GM19468 (cell line): ENCODE data around the gene PROK1.
A peak's percentile ranks its signal among the peaks of the same experiment; 100 is the strongest.
"Not testable (repeated sequence)": the region's sequence is repeated elsewhere in the genome, so short reads cannot be mapped to it uniquely, and the experiment has no call there.

Experiments used
- ATAC-seq: cut with Tn5 transposase; IDR thresholded peaks from one replicate; pipeline ENCODE4 v1.9.1; 2021; ENCODE audit warnings: mild to moderate bottlenecking, moderate library complexity, moderate number of reproducible peaks; ENCODE audit not compliant: unreplicated experiment; ENCODE audit errors: extremely low read depth

The PROK1 gene, protein sequence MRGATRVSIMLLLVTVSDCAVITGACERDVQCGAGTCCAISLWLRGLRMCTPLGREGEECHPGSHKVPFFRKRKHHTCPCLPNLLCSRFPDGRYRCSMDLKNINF

DNA sequence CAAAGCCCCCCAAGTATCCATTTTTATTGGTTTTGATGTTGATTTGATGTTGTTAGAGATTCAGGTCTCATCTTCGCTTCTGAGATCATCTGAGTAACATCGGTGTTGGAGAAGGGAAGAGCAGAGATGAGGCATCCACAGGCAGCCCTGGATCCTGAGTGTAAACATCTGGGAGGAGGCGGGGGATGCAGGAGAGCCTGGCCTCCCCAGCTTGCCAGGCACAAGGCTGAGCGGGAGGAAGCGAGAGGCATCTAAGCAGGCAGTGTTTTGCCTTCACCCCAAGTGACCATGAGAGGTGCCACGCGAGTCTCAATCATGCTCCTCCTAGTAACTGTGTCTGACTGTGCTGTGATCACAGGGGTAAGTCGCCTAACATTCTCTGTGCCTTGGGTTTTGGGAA lies at the start of gene PROK1:
TSS of gene PROK1 (plus strand) at position 221 of the 400 bp plus-strand sequence. CDS start at position 289, 68 bp downstream.
- ATAC-seq = no peak

DNA sequence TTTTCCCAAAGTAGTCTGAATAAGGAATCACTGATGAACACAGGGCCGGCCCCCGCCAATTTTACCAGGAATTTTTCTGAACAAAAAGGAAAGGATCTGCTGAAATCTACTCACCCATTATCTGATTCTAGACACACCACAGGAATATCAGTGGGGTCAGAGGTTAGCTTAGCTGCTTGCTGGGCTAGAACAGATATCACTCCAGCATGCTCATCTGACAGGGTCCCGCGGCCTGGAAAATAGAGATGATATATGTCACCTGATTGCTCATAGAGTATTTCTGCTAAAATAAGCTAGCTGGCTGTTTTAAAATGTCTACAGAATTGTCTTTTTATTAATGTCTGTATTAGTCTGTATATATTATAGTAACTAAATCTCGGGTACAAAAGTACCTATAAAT lies 47.1 kb upstream of the PROK1 start:
- no peak for ATAC-seq

DNA sequence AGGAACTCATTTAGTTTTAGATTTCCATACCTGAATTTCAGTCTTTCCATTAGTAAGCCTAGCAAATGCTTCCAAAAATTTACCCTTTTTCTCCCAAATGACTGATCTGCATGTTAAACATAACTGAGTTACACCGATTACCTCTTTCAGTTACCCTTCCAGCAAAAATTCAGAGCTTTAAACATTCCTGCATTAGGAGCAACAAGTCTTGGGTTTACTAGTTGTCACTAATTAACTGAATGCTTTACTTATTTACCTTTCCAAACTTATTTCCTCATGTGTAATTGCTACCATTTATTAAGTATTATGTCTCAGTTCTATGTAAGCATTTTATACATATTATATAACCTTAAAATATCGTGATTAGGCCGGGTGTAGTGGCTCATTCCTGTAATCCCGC lies 46.5 kb upstream of the PROK1 start:
- ATAC-seq = no peak

DNA sequence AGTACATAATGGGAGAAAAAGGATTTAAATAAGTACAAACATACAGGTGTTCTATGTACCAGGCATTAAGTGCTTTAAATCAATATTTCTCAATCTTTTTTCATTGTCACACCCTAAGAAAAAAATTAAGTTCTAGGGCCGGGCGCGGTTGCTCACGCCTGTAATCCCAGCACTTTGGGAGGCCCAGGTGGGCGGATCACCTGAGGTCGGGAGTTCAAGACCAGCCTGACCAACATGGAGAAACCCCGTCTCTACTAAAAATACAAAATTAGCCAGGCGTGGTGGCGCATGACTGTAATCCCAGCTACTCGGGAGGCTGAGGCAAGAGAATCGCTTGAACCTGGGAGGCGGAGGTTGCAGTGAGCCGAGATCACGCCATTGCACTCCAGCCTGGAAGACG lies 44.5 kb upstream of the PROK1 start:
- ATAC-seq = not testable (repeated sequence)

DNA sequence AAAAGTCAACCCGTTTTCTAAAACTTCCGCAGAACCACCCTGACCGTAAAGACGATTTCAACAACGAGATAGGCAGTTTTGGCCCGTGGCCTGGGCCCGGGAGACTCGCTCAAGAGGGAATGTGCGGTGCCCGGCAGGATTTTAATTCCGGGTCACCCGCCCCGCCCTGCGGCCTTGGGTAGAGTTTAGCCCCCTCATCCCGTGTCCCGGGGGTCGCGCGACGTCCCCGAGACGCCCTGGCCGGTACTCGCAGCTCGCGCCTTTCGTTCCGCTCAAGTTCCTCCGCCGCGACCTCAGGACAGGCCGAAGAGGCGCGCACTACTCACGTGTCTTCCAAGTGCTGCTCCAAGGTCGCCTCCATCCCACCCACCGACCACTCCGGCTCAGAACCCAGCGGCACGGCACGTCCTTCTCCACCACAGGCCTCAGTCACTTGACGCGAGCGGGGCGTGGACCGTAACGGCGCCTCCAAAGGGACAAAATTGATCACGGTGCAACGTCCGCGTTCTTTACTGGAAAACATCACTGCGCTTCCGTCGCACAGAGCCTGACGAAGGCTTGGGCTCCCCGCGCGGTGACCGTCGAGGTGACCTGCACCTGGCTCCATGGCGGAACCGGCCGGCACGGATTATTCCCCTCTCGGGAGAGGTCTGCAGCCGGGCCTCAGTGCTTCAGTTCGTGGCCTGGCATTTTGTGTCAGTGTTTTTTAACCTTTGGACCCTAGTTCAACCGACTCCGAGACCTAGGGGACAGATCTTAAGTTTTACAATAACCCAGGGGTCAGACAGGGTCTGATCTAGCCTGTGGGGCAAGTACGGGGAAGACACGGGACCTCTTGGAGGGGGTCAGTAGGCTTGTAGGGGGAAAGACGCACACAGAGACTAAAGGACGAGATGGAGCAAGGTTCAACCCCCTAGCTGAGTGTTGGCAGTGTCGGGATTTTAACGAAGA lies 43.4 kb upstream of the PROK1 start, which contains the start of gene LAMTOR5:
TSS of gene LAMTOR5 (minus strand) at position 435 of the 951 bp plus-strand sequence. CDS start at position 361, 74 bp downstream.
- peak; percentile 70 for ATAC-seq

DNA sequence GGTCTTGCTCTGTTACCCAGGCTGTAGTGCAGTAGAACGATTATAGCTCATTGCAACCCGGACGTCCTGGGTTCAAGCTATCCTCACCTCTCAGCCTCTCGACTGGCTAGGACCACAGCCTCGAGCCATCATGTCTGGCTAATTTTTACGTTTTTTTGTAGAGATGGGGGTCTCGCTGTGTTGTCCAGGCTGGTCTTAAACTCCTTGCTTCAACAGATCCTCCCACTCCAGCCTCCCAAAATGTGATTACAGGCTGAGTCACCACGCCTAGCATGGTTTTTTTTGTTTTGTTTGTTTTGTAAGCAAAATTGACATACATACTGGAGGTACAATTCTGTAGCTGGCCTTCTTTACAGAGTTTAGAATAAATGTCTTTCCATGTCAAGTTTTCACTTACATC lies 42.5 kb upstream of the PROK1 start:
- no peak for ATAC-seq

DNA sequence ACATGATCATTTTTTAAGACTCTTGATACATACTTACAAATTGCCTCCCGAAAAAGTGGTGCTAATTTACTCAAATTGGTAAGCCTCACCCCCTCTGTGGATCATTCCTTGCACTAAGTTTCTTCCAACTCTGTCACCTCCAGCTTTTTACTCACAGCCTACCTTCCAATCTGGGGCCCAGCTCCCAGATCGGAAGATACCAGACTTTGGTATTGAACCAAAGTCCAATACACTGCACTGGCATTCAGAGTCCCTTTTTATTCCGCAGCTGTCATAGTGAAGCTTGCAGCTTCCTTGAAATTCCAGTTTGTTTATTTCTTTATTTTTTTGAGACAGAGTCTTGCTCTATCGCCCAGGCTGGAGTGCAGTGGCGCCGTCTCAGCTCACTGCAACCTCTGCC lies 41.6 kb upstream of the PROK1 start:
- ATAC-seq = no peak

DNA sequence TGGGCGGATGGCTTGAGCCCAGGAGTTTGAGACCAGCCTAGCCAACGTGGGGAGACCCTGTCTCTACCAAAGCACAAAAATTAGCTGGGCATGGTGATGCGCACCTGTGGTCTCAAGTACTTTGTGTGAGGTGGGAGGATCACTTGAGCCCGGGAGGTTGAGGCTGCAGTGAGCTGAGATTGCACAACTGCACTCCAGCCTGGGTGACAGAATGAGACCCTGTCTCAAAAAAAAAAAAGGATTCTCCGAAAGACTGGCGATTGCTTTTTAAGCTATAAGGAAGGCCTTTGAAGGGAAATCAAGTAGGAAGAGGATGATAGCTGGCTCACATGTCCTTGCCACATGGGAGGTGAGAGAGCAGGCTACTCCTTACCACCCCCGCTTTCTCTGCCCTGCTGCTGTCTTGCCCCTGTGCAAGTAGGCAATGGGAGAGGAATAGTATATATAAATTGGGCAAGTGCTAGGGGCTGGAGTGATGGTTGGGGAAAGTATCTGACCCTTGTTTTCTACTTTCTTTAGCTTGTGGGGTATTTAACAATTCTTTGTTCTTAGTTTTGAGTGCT lies 39.7 kb upstream of the PROK1 start:
- no peak for ATAC-seq

DNA sequence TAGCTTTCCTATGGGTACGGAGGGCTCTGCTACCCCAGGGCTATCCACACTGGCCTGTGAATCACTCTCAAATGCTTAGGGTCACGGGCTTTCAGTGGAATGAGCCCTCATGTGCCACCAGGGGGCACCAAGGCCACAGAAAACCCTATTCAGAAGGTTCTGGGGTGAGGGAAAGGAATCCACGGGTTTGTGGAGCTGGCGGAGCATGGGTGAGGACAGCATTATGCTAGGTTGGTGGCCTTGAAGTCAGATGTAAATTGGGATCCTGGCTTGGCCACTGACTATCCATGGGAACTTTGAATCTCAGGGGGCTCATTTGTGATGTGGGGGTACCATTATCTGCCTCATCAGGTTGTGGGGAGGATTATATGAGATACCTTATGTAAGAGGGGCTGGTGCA lies 38.4 kb upstream of the PROK1 start:
- no peak for ATAC-seq

DNA sequence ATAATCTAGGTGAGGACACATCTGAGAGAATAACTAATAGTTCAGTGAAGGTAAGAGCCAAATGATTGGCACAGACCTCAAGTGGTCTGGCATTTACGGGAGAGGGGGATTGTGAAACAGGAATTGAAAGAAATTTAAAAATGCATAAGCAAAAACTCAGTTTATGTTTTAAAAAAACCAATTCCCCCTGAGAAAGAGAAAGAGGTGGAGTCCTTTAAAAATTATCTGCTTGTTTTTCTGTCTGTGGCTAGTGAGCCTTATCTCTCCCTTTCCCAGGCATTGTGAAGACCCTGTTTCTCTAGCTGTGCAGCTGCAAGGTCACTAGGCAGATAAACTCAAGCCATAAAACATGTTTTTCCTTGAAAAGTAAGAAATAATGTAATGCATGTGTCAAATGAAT lies 37.9 kb upstream of the PROK1 start:
- ATAC-seq = not testable (repeated sequence)

DNA sequence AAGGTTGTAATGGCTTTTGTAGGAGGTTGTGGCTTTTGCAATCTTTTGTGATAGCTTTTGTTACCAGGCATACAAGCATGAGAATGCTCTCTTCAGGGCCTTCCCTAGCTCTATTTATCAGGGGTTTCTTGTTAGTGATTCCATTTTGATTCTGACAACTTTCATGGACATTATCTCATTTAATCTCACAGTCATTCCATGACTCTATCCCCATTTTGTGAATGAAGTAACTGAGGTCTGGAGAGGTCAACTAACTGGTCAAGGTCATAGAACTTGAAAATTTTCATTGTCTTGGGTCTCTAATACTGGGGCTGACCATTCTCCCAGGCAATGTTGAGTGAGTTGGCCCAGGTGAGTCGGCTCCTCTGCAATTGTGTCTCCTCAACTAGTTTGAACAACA lies 32.2 kb upstream of the PROK1 start:
- ATAC-seq = no peak

DNA sequence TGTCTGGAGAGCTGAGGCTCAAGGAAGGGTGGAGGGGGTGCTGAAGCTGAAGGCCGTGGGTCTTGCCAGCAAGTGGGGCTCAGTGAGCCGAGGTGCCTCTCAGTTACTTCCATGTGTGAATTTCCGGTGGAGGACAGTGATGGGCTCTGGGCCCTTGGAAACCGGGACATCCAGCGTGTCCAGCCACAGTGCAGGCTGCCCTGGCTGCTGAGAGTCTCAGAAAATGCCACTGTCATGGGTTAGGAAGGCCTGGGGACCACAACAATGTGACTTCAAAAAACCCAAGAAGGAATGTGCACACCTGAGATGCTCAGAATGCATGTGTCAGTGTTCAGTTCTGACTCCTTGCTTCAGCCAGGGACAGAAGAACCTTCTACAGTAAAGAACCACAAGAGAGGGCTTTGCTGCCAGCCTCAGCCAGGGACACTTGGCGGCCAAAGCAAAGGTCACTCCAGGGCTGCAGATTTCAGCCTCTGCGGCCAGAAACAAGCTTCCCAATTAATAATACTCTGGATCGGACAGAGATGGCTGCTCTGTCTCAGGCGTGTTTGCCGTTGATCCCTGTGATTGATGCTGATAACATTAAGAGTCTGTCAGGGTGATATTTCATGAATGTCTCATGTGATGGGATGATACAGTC lies 30.8 kb upstream of the PROK1 start:
- ATAC-seq = no peak

DNA sequence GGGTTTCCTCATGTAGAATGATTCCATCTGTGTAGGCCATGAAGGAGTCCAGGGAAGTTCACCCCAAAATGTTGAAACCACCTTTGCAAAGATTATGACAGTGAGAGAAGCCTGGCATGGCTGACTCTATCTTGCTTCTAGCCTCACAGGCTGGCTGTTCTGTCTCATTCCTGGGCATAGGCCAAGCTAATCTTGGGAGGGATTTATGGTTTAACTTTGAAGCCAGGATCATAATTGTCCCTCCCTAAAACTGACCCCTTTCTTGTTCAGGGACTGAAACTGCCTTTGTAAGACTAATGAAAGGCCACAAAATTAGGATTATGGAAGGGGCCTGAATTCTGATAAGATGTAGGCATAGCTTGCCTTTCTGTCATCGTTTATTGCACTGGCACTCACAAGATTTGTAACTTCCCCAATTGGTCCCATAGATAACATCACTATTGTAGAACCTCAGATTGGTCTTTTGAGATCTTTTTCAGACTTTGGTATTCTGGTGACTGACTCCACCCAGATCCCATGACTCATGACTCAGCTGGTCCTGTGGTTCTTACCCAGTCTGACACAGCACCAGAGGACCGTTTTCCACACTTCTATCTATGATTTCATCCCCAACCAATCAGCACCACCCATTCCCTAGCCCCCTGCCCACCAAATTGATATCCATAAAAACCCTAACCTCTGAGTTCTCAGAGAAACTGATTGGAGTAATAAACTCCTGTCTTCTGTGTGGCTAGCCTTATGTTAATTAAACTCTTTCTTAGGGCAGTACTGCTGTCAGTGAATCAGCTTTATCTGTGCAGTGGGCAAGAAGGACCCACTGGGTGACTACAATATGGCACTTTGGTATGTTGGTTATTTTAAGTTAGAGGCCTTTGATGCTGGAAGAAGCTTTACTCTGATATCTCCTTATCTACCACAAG lies 29.8 kb upstream of the PROK1 start:
- no peak for ATAC-seq

DNA sequence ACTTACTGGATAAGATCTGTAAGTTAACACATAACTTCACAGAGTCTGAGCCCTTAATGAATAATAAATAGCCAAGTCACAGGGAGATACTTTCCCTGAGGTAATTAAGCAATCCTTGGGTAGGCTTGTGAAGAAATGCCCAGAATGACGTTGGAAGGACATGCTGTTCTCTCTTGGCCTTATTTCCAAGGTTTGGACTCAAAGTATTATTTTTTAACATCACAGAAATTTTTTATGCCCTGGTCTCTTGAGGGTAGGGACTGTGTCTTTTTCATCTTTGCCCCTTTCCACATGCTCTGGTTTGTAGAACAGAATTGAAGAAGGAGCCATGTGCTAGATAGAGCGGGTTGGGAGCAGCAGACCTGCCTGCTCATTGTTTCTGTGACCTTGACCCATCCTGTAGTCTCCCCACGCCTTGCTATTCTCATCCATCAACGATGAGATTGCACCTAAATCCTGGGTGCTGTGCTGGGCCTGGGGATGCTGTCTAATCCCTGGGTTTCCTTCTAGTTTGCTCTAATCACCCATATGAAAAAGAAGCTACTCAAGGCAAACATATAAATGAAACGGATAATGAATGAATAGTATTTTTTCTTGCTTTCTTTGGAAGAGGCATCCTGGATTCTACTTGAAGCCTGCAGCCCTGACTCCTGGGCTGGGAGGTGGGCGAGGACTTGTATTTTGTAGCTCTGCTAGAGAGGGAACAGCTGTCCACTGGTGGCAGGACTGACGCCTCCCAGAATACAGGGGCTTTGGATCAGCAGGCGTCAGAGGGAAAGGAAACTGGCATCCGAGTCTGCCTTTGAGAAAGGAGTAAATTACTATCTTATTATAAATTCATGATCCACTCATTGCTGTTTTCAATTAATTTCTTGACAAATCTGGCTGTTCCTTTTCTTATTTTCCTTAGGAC lies 26.0 kb upstream of the PROK1 start:
- ATAC-seq = no peak

DNA sequence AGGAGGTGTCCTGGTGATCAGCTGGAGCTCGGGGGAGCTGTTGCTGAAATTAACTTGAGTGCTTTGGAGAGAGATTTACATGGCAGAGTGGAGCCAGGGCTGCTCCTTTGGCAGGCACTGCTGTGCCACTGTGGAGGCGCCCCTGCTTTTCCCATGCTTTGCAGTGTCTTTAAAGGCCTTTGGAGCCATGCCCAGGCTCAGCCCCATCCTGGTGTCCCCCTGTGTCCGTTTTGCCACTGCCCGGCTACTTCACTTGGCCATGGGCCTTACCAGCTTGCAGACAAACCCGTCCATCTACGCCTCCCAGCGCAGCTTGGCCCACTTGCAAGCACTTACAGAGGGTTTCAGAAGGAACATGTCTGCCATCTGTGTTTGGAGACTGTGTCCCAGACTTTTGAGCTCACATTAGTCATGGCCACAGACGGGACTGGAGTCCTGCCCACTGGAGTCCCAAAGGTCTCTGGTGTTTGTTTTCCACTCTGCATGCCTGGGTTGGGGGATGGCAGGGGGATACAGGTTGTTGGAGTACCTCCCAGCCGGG lies 25.3 kb upstream of the PROK1 start:
- no peak for ATAC-seq

DNA sequence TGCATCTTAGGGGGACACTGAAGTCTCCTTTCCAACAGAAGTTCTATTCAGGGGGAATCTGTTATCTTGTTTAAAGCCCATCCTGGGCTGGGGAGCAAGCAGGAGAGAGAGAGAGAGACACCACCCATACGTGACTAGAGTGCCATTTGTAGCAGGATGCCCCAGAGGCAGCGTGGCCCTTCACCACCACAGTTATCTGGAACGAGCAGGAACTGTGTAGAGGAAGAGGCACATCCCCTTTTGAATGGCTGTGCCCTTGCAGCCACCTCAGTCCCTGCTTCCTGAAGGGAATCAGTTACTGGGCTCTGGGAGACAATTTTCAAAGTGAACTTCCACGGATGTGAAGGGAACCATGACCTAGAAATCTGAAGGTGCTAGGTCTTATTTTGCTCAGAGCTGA lies 24.1 kb upstream of the PROK1 start:
- ATAC-seq = no peak

DNA sequence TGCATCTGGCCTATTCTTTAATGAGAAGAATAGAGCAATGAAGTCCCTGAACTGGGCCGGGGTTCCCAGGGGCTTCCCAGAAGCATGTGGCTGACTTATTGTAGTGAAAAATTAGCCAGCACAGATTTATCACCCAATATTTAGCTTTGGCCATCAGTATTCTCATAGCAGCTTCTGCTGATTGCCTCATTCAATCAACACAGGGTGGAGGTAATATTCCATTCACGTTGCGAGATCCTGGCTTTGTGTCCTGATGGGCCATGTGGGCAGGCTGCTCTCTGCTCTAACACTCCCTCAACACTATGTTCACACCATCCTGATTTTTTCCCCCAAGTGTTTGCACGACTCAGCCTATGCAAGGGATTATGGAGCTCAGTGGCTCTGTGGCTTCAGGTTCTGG lies 22.0 kb upstream of the PROK1 start:
- ATAC-seq = no peak

DNA sequence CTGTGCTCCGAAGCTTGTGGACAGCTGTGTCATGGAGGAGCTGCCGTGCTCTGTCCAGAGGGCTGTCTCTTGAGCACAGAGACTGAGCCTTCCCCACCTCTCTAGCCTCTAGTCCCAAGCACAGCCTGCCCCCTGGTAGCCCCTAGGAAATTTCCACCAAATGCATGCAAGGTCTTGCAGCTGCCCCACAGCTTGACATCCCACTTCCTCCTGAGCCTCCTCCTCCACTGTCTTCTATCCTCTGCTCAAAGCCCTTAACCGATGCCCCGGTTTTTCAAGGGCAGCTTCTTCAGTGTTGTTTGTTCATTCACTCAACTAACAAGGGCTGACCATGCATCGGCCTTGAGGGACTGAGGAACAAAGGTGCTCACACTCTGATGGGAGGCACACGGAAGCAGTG lies 20.6 kb upstream of the PROK1 start:
- no peak for ATAC-seq

DNA sequence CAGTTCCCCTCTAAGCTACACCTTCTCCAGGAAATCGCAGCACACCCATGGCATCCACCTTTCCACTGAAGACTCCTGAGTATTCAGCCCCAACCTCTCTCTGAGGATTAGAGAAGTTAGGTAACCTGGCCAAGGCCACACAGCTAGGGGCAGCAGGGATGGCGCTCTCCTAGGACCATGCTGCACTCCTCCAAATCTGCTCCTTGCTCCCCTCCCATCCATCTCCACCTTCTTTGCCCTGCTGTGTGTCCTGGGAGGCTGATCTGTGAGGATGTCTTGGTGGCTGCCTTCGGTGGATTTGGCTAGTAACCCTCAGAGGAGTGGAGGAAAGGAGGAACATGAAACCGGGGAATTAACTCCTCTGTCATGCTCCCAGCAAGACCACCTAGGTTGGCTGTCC lies 20.0 kb upstream of the PROK1 start:
- ATAC-seq = no peak
